SW480 (cell line): ENCODE data around the gene EID2.

Experiments used
- DNase-seq: peaks from one replicate; pipeline ENCODE4 v3.0.0-alpha.2; 2016; ENCODE audit warnings: low spot score

The EID2 gene

GRCh38 chr19:39539518-39540332, at the start of gene EID2:
Gene EID2, minus strand, starts transcription at chr19:39540161. Its CDS starts 82 bp downstream, at chr19:39540079.
- peak; percentile 97 for DNase-seq

- DNase-seq, result no peak
Observed at GRCh38 chr19:39588066-39588465, 48.1 kb upstream of the EID2 start.

GRCh38 chr19:39587496-39587895, 47.5 kb upstream of the EID2 start:
- DNase-seq, result no peak

- DNase-seq, result no peak
Observed at GRCh38 chr19:39582891-39583625, 43.1 kb upstream of the EID2 start.

GRCh38 chr19:39582442-39582841, 42.5 kb upstream of the EID2 start:
- DNase-seq, result no peak

- DNase-seq, result peak; percentile 64
Observed at GRCh38 chr19:39568604-39569003, 28.6 kb upstream of the EID2 start.

GRCh38 chr19:39566064-39566463, 26.1 kb upstream of the EID2 start:
- DNase-seq, result no peak

- peak; percentile 61 for DNase-seq
Observed at GRCh38 chr19:39563408-39563807, 23.4 kb upstream of the EID2 start.

- no peak for DNase-seq
Observed at GRCh38 chr19:39558624-39559117, 18.7 kb upstream of the EID2 start.

GRCh38 chr19:39557811-39558623, 18.1 kb upstream of the EID2 start:
- DNase-seq, result peak; percentile 48

- no peak for DNase-seq
Observed at GRCh38 chr19:39555883-39556282, 15.9 kb upstream of the EID2 start.

GRCh38 chr19:39554701-39555311, 14.8 kb upstream of the EID2 start:
- no peak for DNase-seq

GRCh38 chr19:39553082-39553652, 13.2 kb upstream of the EID2 start:
- DNase-seq, result no peak

- DNase-seq, result no peak
Observed at GRCh38 chr19:39550197-39550596, 10.2 kb upstream of the EID2 start.

- peak; percentile 38 for DNase-seq
Observed at GRCh38 chr19:39546599-39546998, 6.6 kb upstream of the EID2 start.

GRCh38 chr19:39544911-39545310, 5.0 kb upstream of the EID2 start:
- no peak for DNase-seq

GRCh38 chr19:39544226-39544903, 4.4 kb upstream of the EID2 start:
- DNase-seq, result no peak

GRCh38 chr19:39543477-39543857, 3.5 kb upstream of the EID2 start:
- DNase-seq, result no peak

GRCh38 chr19:39542206-39542605, 2.2 kb upstream of the EID2 start:
- no peak for DNase-seq

- no peak for DNase-seq
Observed at GRCh38 chr19:39540333-39540673, 342 bp upstream of the EID2 start.

- DNase-seq, result no peak
Observed at GRCh38 chr19:39539165-39539517, 820 bp downstream of the EID2 start.
